H1 (cell line): ENCODE measurements around the gene ARHGAP15.

ENCODE experiments used
- CREB1 ChIP-seq: IDR thresholded peaks from 2 replicates; pipeline ENCODE4 v1.6.1; 2012; ENCODE audit warnings: inconsistent platforms
- EZH2 ChIP-seq: fragments of 200-600 bp; sonication (generic); IDR thresholded peaks from 2 replicates; pipeline ENCODE4 v1.7.1; 2012; ENCODE audit warnings: low read depth, mild to moderate bottlenecking, moderate library complexity, low read length, inconsistent platforms; ENCODE audit not compliant: severe bottlenecking
- GTF2F1 ChIP-seq: IDR thresholded peaks from 2 replicates; pipeline ENCODE4 v1.6.1; 2012; ENCODE audit warnings: low read depth, low read length, improper control_type of control experiment, borderline replicate concordance
- POU5F1 ChIP-seq: IDR thresholded peaks from 2 replicates; pipeline ENCODE4 v1.6.1; 2011; ENCODE audit warnings: low read depth, mild to moderate bottlenecking, low read length, moderate library complexity
- TAF1 ChIP-seq: IDR thresholded peaks from 2 replicates; pipeline ENCODE4 v1.6.1; 2011; ENCODE audit warnings: mild to moderate bottlenecking, low read depth, low read length
- TEAD4 ChIP-seq: IDR thresholded peaks from 2 replicates; pipeline ENCODE4 v1.6.1; 2012; ENCODE audit warnings: low read depth, low read length, inconsistent platforms, mixed read lengths
- YY1 ChIP-seq: IDR thresholded peaks from 2 replicates; pipeline ENCODE4 v1.6.1; 2011; ENCODE audit warnings: low read depth, mild to moderate bottlenecking, low read length
- TF ChIP-seq, protein P1 (sequence below), 3 experiments: IDR thresholded peaks; 1 replicate in 2 of 3; 2 replicates in 1 of 3; pipeline versions ENCODE4 v1.5.1 to v1.6.1; 2011; ENCODE audit warnings: low read length in 3 of 3, mild to moderate bottlenecking in 3 of 3, inconsistent platforms in 2 of 3, low read depth in 1 of 3, moderate library complexity in 1 of 3; ENCODE audit not compliant: insufficient read depth in 1 of 3; ENCODE audit errors: control extremely low read depth in 1 of 3
- TF ChIP-seq, protein P2 (sequence below): IDR thresholded peaks from 2 replicates; pipeline ENCODE4 v1.6.1; 2012; ENCODE audit warnings: inconsistent platforms

DNA sequence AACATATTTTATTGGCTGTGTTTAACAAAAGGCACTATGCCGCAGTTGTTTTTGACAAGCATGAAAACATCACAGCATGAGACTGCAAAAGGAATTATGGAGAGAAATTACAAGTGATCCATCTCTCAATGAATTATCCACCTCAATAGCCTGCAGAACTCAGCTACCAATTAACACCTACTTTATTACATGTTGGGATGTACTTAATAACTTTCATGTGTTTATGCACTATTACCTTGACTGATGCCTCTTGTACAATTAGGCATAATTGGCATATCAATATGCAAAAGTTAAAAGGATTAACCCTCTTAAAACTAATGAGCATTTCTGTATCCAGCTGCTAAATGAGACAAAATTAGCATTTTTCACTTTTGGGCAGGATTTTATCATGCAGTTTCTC is 27.8 kb downstream of the ARHGAP15 start:
- TF ChIP-seq, protein P1, sequence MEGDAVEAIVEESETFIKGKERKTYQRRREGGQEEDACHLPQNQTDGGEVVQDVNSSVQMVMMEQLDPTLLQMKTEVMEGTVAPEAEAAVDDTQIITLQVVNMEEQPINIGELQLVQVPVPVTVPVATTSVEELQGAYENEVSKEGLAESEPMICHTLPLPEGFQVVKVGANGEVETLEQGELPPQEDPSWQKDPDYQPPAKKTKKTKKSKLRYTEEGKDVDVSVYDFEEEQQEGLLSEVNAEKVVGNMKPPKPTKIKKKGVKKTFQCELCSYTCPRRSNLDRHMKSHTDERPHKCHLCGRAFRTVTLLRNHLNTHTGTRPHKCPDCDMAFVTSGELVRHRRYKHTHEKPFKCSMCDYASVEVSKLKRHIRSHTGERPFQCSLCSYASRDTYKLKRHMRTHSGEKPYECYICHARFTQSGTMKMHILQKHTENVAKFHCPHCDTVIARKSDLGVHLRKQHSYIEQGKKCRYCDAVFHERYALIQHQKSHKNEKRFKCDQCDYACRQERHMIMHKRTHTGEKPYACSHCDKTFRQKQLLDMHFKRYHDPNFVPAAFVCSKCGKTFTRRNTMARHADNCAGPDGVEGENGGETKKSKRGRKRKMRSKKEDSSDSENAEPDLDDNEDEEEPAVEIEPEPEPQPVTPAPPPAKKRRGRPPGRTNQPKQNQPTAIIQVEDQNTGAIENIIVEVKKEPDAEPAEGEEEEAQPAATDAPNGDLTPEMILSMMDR (IDR thresholded peaks at IDR 0.05; ENCODE audit: control extremely low read depth in 1 of 3, insufficient read depth in 1 of 3, low read depth in 1 of 3, low read length in 3 of 3) = no peak
- TF ChIP-seq EZH2 (no peak), CREB1 (no peak), TAF1 (no peak), GTF2F1 (no peak), YY1 (no peak), TEAD4 (no peak), POU5F1 (no peak)
- TF ChIP-seq, protein P2, sequence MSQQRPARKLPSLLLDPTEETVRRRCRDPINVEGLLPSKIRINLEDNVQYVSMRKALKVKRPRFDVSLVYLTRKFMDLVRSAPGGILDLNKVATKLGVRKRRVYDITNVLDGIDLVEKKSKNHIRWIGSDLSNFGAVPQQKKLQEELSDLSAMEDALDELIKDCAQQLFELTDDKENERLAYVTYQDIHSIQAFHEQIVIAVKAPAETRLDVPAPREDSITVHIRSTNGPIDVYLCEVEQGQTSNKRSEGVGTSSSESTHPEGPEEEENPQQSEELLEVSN = no peak
